HCT116 (cell line): Measurements from ENCODE around the gene RASSF5. TPM values are rescaled to one million over a fixed set of nuclear protein-coding genes. Genes with fewer than 3 reads are reported as not detected.

Experiments
- ATAC-seq: fragments of 200-7000 bp; cut with Tn5 transposase; 2 replicates; pipeline ENCODE4 v1.9.1; 2020; ENCODE audit warnings: mild to moderate bottlenecking, moderate library complexity
- BruUV-seq: library from RNA; stranded (reverse); fragments of 400-500 nt; replicated peaks from 2 replicates; lab custom pipeline; 2021; lab: Mats Ljungman, UMichigan
- CTCF ChIA-PET: fragments of 300-600 bp; sonication (Branson Sonifier 250); formaldehyde crosslinking; loops from one replicate; lab custom pipeline; 2021; ENCODE audit warnings: antibody characterized with exemption; lab: Charles Lee
- POLR2A ChIA-PET: fragments of 300-600, 350-600 bp; sonication (Branson Sonifier 250); formaldehyde crosslinking; loops from one replicate; lab custom pipeline; 2021; ENCODE audit warnings: antibody characterized with exemption; lab: Charles Lee
- RAD21 ChIA-PET, 2 experiments: fragments of 300-600 bp; sonication (Branson Sonifier 250); formaldehyde crosslinking; loops; one replicate each; lab custom pipeline; 2023; ENCODE audit warnings: low total read pairs in 2 of 2; ENCODE audit not compliant: uncharacterized antibody in 2 of 2, unreplicated experiment in 2 of 2, low non-redundant PET in 1 of 2; lab: Charles Lee
- DNase-seq: peaks from one replicate; pipeline ENCODE4 v3.0.0-alpha.2; 2010; ENCODE audit warnings: low read depth, low spot score
- H2AFZ ChIP-seq: fragments of 200-600 bp; shearing (Covaris generic), sonication (generic); 2 replicates; pipeline ENCODE4 v1.6.1; 2017; ENCODE audit warnings: low read depth, mixed run types, mixed read lengths, antibody characterized with exemption, low read length; ENCODE audit not compliant: poor library complexity, severe bottlenecking
- H3K27ac ChIP-seq: 2 replicates; pipeline ENCODE4 v1.5.1; 2012; ENCODE audit warnings: low read depth, low read length
- H3K27me3 ChIP-seq: fragments of 200-600 bp; sonication (generic); 2 replicates; pipeline ENCODE4 v1.6.1; 2016; ENCODE audit warnings: mixed run types, low read length, mixed read lengths; ENCODE audit not compliant: insufficient read depth
- H3K36me3 ChIP-seq, 2 experiments: fragments of 200-500 bp in 1 of 2; fragments of 200-600 bp in 1 of 2; sonication (Bioruptor generic) in 1 of 2; sonication (generic) in 1 of 2; 2 replicates each; pipeline versions ENCODE4 v1.5.1 to v1.6.1; 2014 to 2016; ENCODE audit warnings: low read length in 2 of 2, inconsistent platforms in 1 of 2, mixed read lengths in 1 of 2, mixed run types in 1 of 2; ENCODE audit not compliant: insufficient read depth in 2 of 2, control insufficient read depth in 1 of 2
- H3K4me1 ChIP-seq, 2 experiments: fragments of 200-600 bp in 1 of 2; sonication (generic) in 1 of 2; 2 replicates each; pipeline versions ENCODE4 v1.5.1 to v1.6.1; 2012 to 2017; ENCODE audit warnings: low read length in 2 of 2, inconsistent platforms in 1 of 2, mild to moderate bottlenecking in 1 of 2, mixed read lengths in 1 of 2, mixed run types in 1 of 2, moderate library complexity in 1 of 2; ENCODE audit not compliant: insufficient read depth in 2 of 2, control insufficient read depth in 1 of 2
- H3K4me2 ChIP-seq: fragments of 200-600 bp; sonication (generic); 2 replicates; pipeline ENCODE4 v1.6.1; 2017; ENCODE audit warnings: mixed run types, low read length, mixed read lengths
- H3K4me3 ChIP-seq, 2 experiments: fragments of 200-600 bp in 1 of 2; sonication (generic) in 1 of 2; replicated peaks in 1 of 2; 2 replicates each; pipeline ENCODE4 v1.5.1; 2011 to 2016; ENCODE audit warnings: low read length in 2 of 2, control low read depth in 1 of 2, low read depth in 1 of 2, mild to moderate bottlenecking in 1 of 2, mixed read lengths in 1 of 2, mixed run types in 1 of 2
- H3K79me2 ChIP-seq: fragments of 200-600 bp; sonication (generic); 2 replicates; pipeline ENCODE4 v1.6.1; 2017; ENCODE audit warnings: mild to moderate bottlenecking, mixed run types, low read length, moderate library complexity, mixed read lengths; ENCODE audit not compliant: insufficient read depth
- H3K9ac ChIP-seq: fragments of 200-600 bp; sonication (generic); 2 replicates; pipeline ENCODE4 v1.6.1; 2016; ENCODE audit warnings: low read length, mixed read lengths
- H3K9me2 ChIP-seq: fragments of 200-600 bp; sonication (generic), shearing (Covaris generic); 2 replicates; pipeline ENCODE4 v1.6.1; 2017; ENCODE audit warnings: mixed run types, mild to moderate bottlenecking, moderate library complexity; ENCODE audit not compliant: insufficient read depth
- H3K9me3 ChIP-seq, 2 experiments: fragments of 200-500 bp in 1 of 2; fragments of 200-600 bp in 1 of 2; sonication (Bioruptor generic) in 1 of 2; sonication (generic) in 1 of 2; 2 replicates each; pipeline ENCODE4 v1.6.1; 2014 to 2017; ENCODE audit warnings: low read length in 2 of 2, mixed read lengths in 2 of 2, inconsistent platforms in 1 of 2, low read depth in 1 of 2, mild to moderate bottlenecking in 1 of 2, mixed run types in 1 of 2, moderate library complexity in 1 of 2; ENCODE audit not compliant: control insufficient read depth in 1 of 2, insufficient read depth in 1 of 2
- H4K20me1 ChIP-seq: fragments of 200-600 bp; sonication (generic), shearing (Covaris generic); 2 replicates; pipeline ENCODE4 v1.6.1; 2017; ENCODE audit warnings: mixed run types, mild to moderate bottlenecking, moderate library complexity; ENCODE audit not compliant: insufficient read depth
- ATF3 ChIP-seq: IDR thresholded peaks from 2 replicates; pipeline ENCODE4 v1.6.1; 2012
- CBX3 ChIP-seq: IDR thresholded peaks from 2 replicates; pipeline ENCODE4 v1.6.1; 2012; ENCODE audit warnings: low read depth
- FOSL1 ChIP-seq: IDR thresholded peaks from 2 replicates; pipeline ENCODE4 v1.6.1; 2012; ENCODE audit warnings: low read depth
- POLR2AphosphoS5 ChIP-seq: IDR thresholded peaks from 2 replicates; pipeline ENCODE4 v1.6.1; 2011; ENCODE audit warnings: mild to moderate bottlenecking, low read depth, low read length, moderate library complexity
- REST ChIP-seq: IDR thresholded peaks from 2 replicates; pipeline ENCODE4 v1.6.1; 2012; ENCODE audit warnings: low read depth
- SRF ChIP-seq: IDR thresholded peaks from 2 replicates; pipeline ENCODE4 v1.6.1; 2012; ENCODE audit warnings: low read depth
- YY1 ChIP-seq: IDR thresholded peaks from 2 replicates; pipeline ENCODE4 v1.6.1; 2011; ENCODE audit warnings: low read length, low read depth, moderate library complexity, mild to moderate bottlenecking; ENCODE audit not compliant: insufficient replicate concordance; ENCODE audit errors: extremely low read depth
- intact Hi-C: fragments of 100-400 bp; cut with micrococcal nuclease; formaldehyde crosslinking; loops from 2 replicates; pipeline ENCODE4 v1.10.0; 2022
- total RNA-seq: library from RNA; stranded (reverse); gene quantifications from one replicate; pipeline ENCODE4 v1.2.1, GENCODE V29; 2021; ENCODE audit not compliant: unreplicated experiment

RASSF5 gene
- total RNA-seq, 1 experiment from 2014 or later, result 5.4 TPM

GRCh38 chr1:206551986-206552326, 44.6 kb downstream of the RASSF5 start:
- Histone ChIP-seq H3K4me2 (no peak overlapping the region), H3K9me2 (no peaks in the 10 kb centered on the region), H3K79me2 (no peaks in the 10 kb centered on the region), H3K9ac (no peak overlapping the region), H3K4me1 (peaks cover 5 to 9% of the 10 kb centered on the region in 2 experiments; a peak in 3 of 4 replicates), H3K36me3 (no peaks in the 10 kb centered on the region), H3K4me3 (no peak overlapping the region), H3K27ac (no peak overlapping the region), H3K27me3 (no peaks in the 10 kb centered on the region), H3K9me3 (no peaks in the 10 kb centered on the region), H4K20me1 (no peaks in the 10 kb centered on the region), H2AFZ (no peak overlapping the region)
- RAD21 ChIA-PET, result no interaction called here
- intact Hi-C loops, result no loop called here
- DNase-seq (no peak), ATAC-seq (no peak)
- POLR2A ChIA-PET, result no interaction called here
- no peak for TF ChIP-seq POLR2AphosphoS5
- no peak for TF ChIP-seq FOSL1
- TF ChIP-seq ATF3, result no peak
- TF ChIP-seq YY1, result no peak
- TF ChIP-seq REST, result no peak
- TF ChIP-seq SRF, result no peak
- no peak for TF ChIP-seq CBX3
- CTCF ChIA-PET, result no interaction called here
- BruUV-seq, result no TSS peak
